HG03159 (cell line): ENCODE measurements around the gene AGBL2.
"Not testable (repeated sequence)": the region's sequence is repeated elsewhere in the genome, so short reads cannot be mapped to it uniquely, and the experiment has no call there.

Experiments used
- ATAC-seq: cut with Tn5 transposase; IDR thresholded peaks from one replicate; pipeline ENCODE4 v1.9.1; 2021; ENCODE audit warnings: mild to moderate bottlenecking, moderate library complexity; ENCODE audit not compliant: unreplicated experiment

The AGBL2 gene

GRCh38 chr11:47689480-47689879 lies 25.7 kb downstream of the AGBL2 start:
- no peak for ATAC-seq

- no peak for ATAC-seq
These were observed 26.2 kb downstream of the AGBL2 start for GRCh38 chr11:47688991-47689390.

- no peak for ATAC-seq
These were observed 27.1 kb downstream of the AGBL2 start for GRCh38 chr11:47688111-47688510.

- not testable (repeated sequence) for ATAC-seq
These were observed 28.5 kb downstream of the AGBL2 start for GRCh38 chr11:47686704-47687103.

GRCh38 chr11:47686151-47686550 lies 29.0 kb downstream of the AGBL2 start:
- ATAC-seq = no peak

GRCh38 chr11:47675851-47676250 lies 39.3 kb downstream of the AGBL2 start:
- no peak for ATAC-seq

- no peak for ATAC-seq
These were observed 42.9 kb downstream of the AGBL2 start for GRCh38 chr11:47672283-47672730.

GRCh38 chr11:47669856-47670255 lies 45.3 kb downstream of the AGBL2 start:
- no peak for ATAC-seq

GRCh38 chr11:47668665-47669064 lies 46.5 kb downstream of the AGBL2 start:
- ATAC-seq = no peak

GRCh38 chr11:47667555-47667954 lies 47.6 kb downstream of the AGBL2 start:
- ATAC-seq = no peak

- no peak for ATAC-seq
These were observed 48.0 kb downstream of the AGBL2 start for GRCh38 chr11:47667135-47667534.

- not testable (repeated sequence) for ATAC-seq
These were observed 50.2 kb downstream of the AGBL2 start for GRCh38 chr11:47664936-47665335.

GRCh38 chr11:47661245-47661644 lies 53.9 kb downstream of the AGBL2 start:
- no peak for ATAC-seq

- ATAC-seq = no peak
These were observed 55.9 kb downstream of the AGBL2 start for GRCh38 chr11:47659276-47659675.

- no peak for ATAC-seq
These were observed 58.8 kb downstream of the AGBL2 start for GRCh38 chr11:47656260-47656885.

- ATAC-seq = no peak
These were observed 63.2 kb downstream of the AGBL2 start for GRCh38 chr11:47651818-47652469.

GRCh38 chr11:47649276-47649675 lies 65.9 kb downstream of the AGBL2 start:
- no peak for ATAC-seq

- no peak for ATAC-seq
These were observed 69.2 kb downstream of the AGBL2 start for GRCh38 chr11:47646019-47646418.

GRCh38 chr11:47645500-47645899 lies 69.7 kb downstream of the AGBL2 start:
- no peak for ATAC-seq

- peak; percentile 90 for ATAC-seq
These were observed 72.9 kb downstream of the AGBL2 start, which contains the start of gene MTCH2 for GRCh38 chr11:47642099-47642855. TSS of gene MTCH2 (minus strand) at chr11:47642559. CDS start at chr11:47642465, 94 bp downstream.

GRCh38 chr11:47641600-47642098 lies 73.5 kb downstream of the AGBL2 start:
- ATAC-seq = no peak

GRCh38 chr11:47640506-47640905 lies 74.7 kb downstream of the AGBL2 start:
- not testable (repeated sequence) for ATAC-seq
